Activated CD4-positive, alpha-beta T cell treated with anti-CD3 and anti-CD28 coated beads, Interleukin-2, amount 10 ng/mL, durations not matched to agents 7 days and 5 days (primary cell): Measurements from ENCODE around the gene SMTNL2. TPM values are rescaled to one million over a fixed set of nuclear protein-coding genes. Genes with fewer than 3 reads are reported as not detected.
A peak's percentile ranks its signal among the peaks of the same experiment; 100 is the strongest.
"Not testable (repeated sequence)": the region's sequence is repeated elsewhere in the genome, so short reads cannot be mapped to it uniquely, and the experiment has no call there.

Experiments used
- CTCF ChIA-PET: fragments of 350-600 bp; sonication (Branson Sonifier 250); formaldehyde crosslinking; loops from one replicate; lab custom pipeline; 2021; ENCODE audit warnings: antibody characterized with exemption; lab: Charles Lee
- POLR2A ChIA-PET: fragments of 350-600 bp; sonication (Branson Sonifier 250); formaldehyde crosslinking; loops from one replicate; lab custom pipeline; 2021; ENCODE audit warnings: antibody characterized with exemption; lab: Charles Lee
- DNase-seq: peaks from one replicate; pipeline ENCODE4 v3.0.0-alpha.2; 2020
- H3K27ac Mint-ChIP-seq: one replicate; pipeline ENCODE4 v1.8.0; 2021; ENCODE audit warnings: mild to moderate bottlenecking, moderate library complexity, mixed read lengths
- H3K27me3 Mint-ChIP-seq: one replicate; pipeline ENCODE4 v1.8.0; 2021; ENCODE audit warnings: mixed read lengths
- H3K36me3 Mint-ChIP-seq: one replicate; pipeline ENCODE4 v1.8.0; 2021; ENCODE audit warnings: low read depth, mixed read lengths
- H3K4me1 Mint-ChIP-seq: one replicate; pipeline ENCODE4 v1.8.0; 2021; ENCODE audit warnings: mixed read lengths
- H3K4me3 Mint-ChIP-seq: one replicate; pipeline ENCODE4 v1.8.0; 2021; ENCODE audit warnings: mild to moderate bottlenecking, moderate library complexity, mixed read lengths
- H3K9me3 Mint-ChIP-seq: one replicate; pipeline ENCODE4 v1.8.0; 2021; ENCODE audit warnings: mixed read lengths
- total RNA-seq, 2 experiments: library from RNA; stranded (reverse); gene quantifications; one replicate each; pipeline ENCODE4 v1.2.3, GENCODE V29; 2021

Gene SMTNL2
- total RNA-seq, 2 experiments from 2014 or later = not detected

GRCh38 chr17:4573669-4574068 lies 10.7 kb upstream of the SMTNL2 start:
- CTCF ChIA-PET = interaction anchor here (1.0 kb wide), 1 partner anchor 13 kb away, joined by 3 read pairs; the partner anchor contains the start of gene GGT6
- peaks cover 13% of the 10 kb centered on the region for H3K4me1 Mint-ChIP-seq

GRCh38 chr17:4574448-4575045 lies 9.8 kb upstream of the SMTNL2 start:
- H3K9me3 Mint-ChIP-seq = no peaks in the 10 kb centered on the region
- no peak for DNase-seq
- H3K36me3 Mint-ChIP-seq = no peaks in the 10 kb centered on the region
- H3K27ac Mint-ChIP-seq = no peak overlapping the region
- no peak overlapping the region for H3K4me3 Mint-ChIP-seq
- CTCF ChIA-PET = no interaction called here
- POLR2A ChIA-PET = no interaction called here
- H3K4me1 Mint-ChIP-seq = peaks cover 13% of the 10 kb centered on the region
- H3K27me3 Mint-ChIP-seq = peaks cover 3% of the 10 kb centered on the region

More at GRCh38 chr17:4573669-4574068, 10.7 kb upstream of the SMTNL2 start:
- Mint-ChIP-seq H3K27me3 (peaks cover 3% of the 10 kb centered on the region), H3K9me3 (no peaks in the 10 kb centered on the region), H3K4me3 (no peak overlapping the region), H3K36me3 (no peaks in the 10 kb centered on the region), H3K27ac (no peak overlapping the region)
- POLR2A ChIA-PET = no interaction called here
- DNase-seq = peak; percentile 31

GRCh38 chr17:4576161-4576558 lies 8.2 kb upstream of the SMTNL2 start:
- H3K27ac Mint-ChIP-seq = peak overlapping the region; percentile 3
- ChIA-PET POLR2A (no interaction called here), CTCF (no interaction called here)
- no peak overlapping the region for H3K4me3 Mint-ChIP-seq
- H3K9me3 Mint-ChIP-seq = no peaks in the 10 kb centered on the region
- peaks cover 3% of the 10 kb centered on the region for H3K27me3 Mint-ChIP-seq
- DNase-seq = no peak
- peaks cover 13% of the 10 kb centered on the region for H3K4me1 Mint-ChIP-seq
- no peaks in the 10 kb centered on the region for H3K36me3 Mint-ChIP-seq

DNA sequence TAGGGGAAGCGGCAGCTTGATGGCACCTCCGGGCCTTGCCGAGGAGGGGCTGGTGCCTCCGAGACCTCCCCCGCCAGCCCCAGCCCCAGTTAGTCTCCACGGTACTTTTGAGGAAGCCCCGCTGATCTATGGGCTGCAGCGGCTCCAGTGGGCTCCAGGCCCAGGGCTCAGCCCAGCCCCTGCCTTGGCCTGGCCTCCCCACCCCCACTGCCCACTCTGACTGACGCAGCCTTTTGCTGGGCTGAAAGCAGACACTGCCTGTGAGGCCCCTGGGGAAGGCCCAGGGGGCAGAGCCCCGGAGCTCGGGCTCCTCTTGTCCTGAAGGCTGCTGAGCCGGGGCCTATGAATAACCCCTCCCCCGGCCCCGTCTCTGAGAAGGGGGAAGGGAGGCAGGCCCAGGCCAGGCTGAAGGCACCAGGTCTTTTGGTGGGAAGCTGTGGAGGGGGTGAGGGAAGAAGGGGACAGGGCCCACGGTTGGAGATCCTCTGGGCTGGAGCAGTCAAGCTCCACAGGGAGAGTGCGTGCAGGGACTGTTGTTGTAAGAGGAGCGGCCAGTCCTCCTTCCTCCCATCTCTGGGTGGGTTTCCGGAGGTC lies 7.5 kb upstream of the SMTNL2 start:
- Mint-ChIP-seq H3K27me3 (peaks cover 6% of the 10 kb centered on the region), H3K36me3 (no peaks in the 10 kb centered on the region), H3K4me1 (peaks cover 13% of the 10 kb centered on the region), H3K9me3 (no peaks in the 10 kb centered on the region), H3K4me3 (no peak overlapping the region), H3K27ac (no peak overlapping the region)
- DNase-seq = no peak
- ChIA-PET CTCF (no interaction called here), POLR2A (no interaction called here)

GRCh38 chr17:4577386-4577993 lies 6.8 kb upstream of the SMTNL2 start:
- Mint-ChIP-seq H3K4me3 (no peak overlapping the region), H3K9me3 (no peaks in the 10 kb centered on the region), H3K27ac (no peak overlapping the region), H3K36me3 (no peaks in the 10 kb centered on the region), H3K4me1 (peaks cover 13% of the 10 kb centered on the region), H3K27me3 (peaks cover 10% of the 10 kb centered on the region)
- ChIA-PET POLR2A (no interaction called here), CTCF (interaction anchor here (0.6 kb wide), 1 partner anchor 296 kb away, joined by 3 read pairs; no protein-coding TSS in a partner anchor)
- no peak for DNase-seq

DNA sequence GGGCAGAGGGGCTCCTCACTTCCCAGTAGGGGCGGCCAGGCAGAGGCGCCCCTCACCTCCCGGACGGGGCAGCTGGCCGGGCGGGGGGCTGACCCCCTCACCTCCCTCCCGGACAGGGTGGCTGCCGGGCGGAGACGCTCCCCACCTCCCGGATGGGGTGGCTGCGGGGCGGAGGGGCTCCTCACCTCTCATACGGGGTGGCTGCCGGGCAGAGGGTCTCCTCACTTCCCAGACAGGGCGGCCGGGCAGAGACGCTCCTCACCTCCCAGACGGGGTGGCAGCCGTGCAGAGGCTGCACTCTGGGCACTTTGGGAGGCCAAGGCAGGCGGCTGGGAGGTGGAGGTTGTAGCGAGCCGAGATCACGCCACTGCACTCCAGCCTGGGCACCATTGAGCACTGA lies 6.0 kb upstream of the SMTNL2 start:
- H3K27me3 Mint-ChIP-seq = peaks cover 18% of the 10 kb centered on the region
- H3K4me3 Mint-ChIP-seq, POLR2A ChIA-PET, H3K36me3 Mint-ChIP-seq, H3K4me1 Mint-ChIP-seq, CTCF ChIA-PET, H3K27ac Mint-ChIP-seq, DNase-seq, H3K9me3 Mint-ChIP-seq: not testable (repeated sequence)

DNA sequence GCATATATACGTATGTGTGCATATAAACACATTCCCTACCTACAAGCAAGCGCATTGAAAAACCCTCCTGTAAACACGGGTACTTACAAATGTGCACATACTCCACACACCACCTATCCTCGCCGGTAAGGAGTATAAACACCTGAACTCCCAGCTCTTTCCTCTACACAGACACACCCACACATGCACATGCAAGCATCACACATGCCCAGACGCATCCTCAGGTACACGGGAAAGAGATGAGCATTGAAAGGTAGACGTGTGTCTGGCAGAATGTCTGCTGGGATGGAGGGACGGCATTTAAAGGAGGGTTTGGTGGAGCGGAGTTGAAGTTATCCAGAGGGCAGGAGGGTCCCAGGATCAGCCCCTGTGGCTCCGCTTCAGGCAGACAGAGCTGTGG lies 4.7 kb upstream of the SMTNL2 start:
- Mint-ChIP-seq H3K27me3 (peaks cover 25% of the 10 kb centered on the region), H3K4me1 (peaks cover 3% of the 10 kb centered on the region), H3K27ac (no peak overlapping the region), H3K4me3 (no peak overlapping the region), H3K36me3 (no peaks in the 10 kb centered on the region), H3K9me3 (no peaks in the 10 kb centered on the region)
- POLR2A ChIA-PET = no interaction called here
- no peak for DNase-seq
- CTCF ChIA-PET = interaction anchor here (0.7 to 0.8 kb wide), 2 partner anchors 12 to 17 kb away, joined by 3 read pairs; no protein-coding TSS in a partner anchor

GRCh38 chr17:4580291-4580690 lies 4.0 kb upstream of the SMTNL2 start:
- ChIA-PET POLR2A (no interaction called here), CTCF (interaction anchor here (0.7 kb wide), 1 partner anchor 13 kb away, joined by 3 read pairs; no protein-coding TSS in a partner anchor)
- Mint-ChIP-seq H3K27ac (no peak overlapping the region), H3K9me3 (no peaks in the 10 kb centered on the region), H3K27me3 (peaks cover 28% of the 10 kb centered on the region), H3K36me3 (no peaks in the 10 kb centered on the region), H3K4me1 (peaks cover 3% of the 10 kb centered on the region), H3K4me3 (no peak overlapping the region)
- no peak for DNase-seq

GRCh38 chr17:4582101-4582501 lies 2.2 kb upstream of the SMTNL2 start:
- no peak overlapping the region for H3K4me3 Mint-ChIP-seq
- peaks cover 44% of the 10 kb centered on the region for H3K27me3 Mint-ChIP-seq
- H3K27ac Mint-ChIP-seq = no peak overlapping the region
- peaks cover 3% of the 10 kb centered on the region for H3K4me1 Mint-ChIP-seq
- ChIA-PET POLR2A (no interaction called here), CTCF (no interaction called here)
- H3K9me3 Mint-ChIP-seq = no peaks in the 10 kb centered on the region
- no peaks in the 10 kb centered on the region for H3K36me3 Mint-ChIP-seq
- no peak for DNase-seq

GRCh38 chr17:4582691-4583090 lies 1.6 kb upstream of the SMTNL2 start:
- no peak overlapping the region for H3K4me3 Mint-ChIP-seq
- no peaks in the 10 kb centered on the region for H3K36me3 Mint-ChIP-seq
- peaks cover 44% of the 10 kb centered on the region for H3K27me3 Mint-ChIP-seq
- H3K27ac Mint-ChIP-seq = peak overlapping the region; percentile 50
- CTCF ChIA-PET = no interaction called here
- no peak for DNase-seq
- peaks cover 3% of the 10 kb centered on the region for H3K4me1 Mint-ChIP-seq
- POLR2A ChIA-PET = no interaction called here
- no peaks in the 10 kb centered on the region for H3K9me3 Mint-ChIP-seq

- H3K27ac Mint-ChIP-seq = no peak overlapping the region
- no peaks in the 10 kb centered on the region for H3K9me3 Mint-ChIP-seq
- no peak overlapping the region for H3K4me3 Mint-ChIP-seq
- no peaks in the 10 kb centered on the region for H3K36me3 Mint-ChIP-seq
- POLR2A ChIA-PET = interaction anchor here (0.6 kb wide), 1 partner anchor 13 kb away, joined by 4 read pairs; no protein-coding TSS in a partner anchor
- no peak for DNase-seq
- peaks cover 3% of the 10 kb centered on the region for H3K4me1 Mint-ChIP-seq
- CTCF ChIA-PET = no interaction called here
- H3K27me3 Mint-ChIP-seq = peaks cover 47% of the 10 kb centered on the region
Measured at GRCh38 chr17:4583206-4583605, 1.1 kb upstream of the SMTNL2 start.

GRCh38 chr17:4583782-4584100 lies 588 bp upstream of the SMTNL2 start:
- peaks cover 47% of the 10 kb centered on the region for H3K27me3 Mint-ChIP-seq
- no peak for DNase-seq
- peak overlapping the region; percentile 56 for H3K4me3 Mint-ChIP-seq
- H3K27ac Mint-ChIP-seq = no peak overlapping the region
- no peaks in the 10 kb centered on the region for H3K9me3 Mint-ChIP-seq
- CTCF ChIA-PET = no interaction called here
- peaks cover 3% of the 10 kb centered on the region for H3K4me1 Mint-ChIP-seq
- POLR2A ChIA-PET = no interaction called here
- H3K36me3 Mint-ChIP-seq = no peaks in the 10 kb centered on the region

DNA sequence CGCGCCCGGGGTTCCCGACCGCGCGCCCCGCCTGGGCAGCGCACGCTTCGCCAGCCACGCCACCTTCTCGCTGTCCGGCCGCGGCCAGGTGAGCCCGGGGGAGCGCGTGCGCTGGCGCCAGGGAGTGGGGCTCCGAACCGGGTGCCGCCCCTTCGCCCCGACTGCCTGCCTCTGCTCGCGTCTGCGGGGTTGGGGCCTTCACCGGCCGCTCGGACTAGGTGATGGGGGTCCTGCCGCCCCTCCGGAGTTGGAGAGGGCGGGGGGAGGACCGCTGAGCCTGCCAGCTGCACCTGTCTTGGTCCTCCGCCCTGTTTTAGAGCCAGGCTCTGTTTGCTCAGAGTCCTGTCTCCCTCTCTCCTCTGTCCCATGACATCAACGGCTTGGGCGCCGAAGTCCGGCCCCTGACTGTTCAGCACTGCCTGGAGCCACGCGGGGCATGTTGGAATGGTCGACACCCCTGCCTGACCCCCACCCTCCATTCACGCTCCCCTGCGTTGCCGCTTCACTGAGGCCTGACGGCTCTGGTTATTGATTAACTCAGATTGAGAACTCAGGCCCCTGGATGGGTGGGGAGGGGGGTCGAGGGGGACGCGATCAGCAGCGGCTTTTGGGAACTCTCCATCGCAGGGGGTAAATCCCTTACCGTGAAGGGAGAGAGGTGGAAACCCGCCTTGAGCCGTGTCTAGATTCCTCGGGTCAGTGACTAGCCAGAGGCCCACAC lies 748 bp downstream of the SMTNL2 start:
- ChIA-PET CTCF (no interaction called here), POLR2A (no interaction called here)
- peaks cover 47% of the 10 kb centered on the region for H3K27me3 Mint-ChIP-seq
- peaks cover 3% of the 10 kb centered on the region for H3K4me1 Mint-ChIP-seq
- H3K27ac Mint-ChIP-seq = no peak overlapping the region
- H3K9me3 Mint-ChIP-seq = no peaks in the 10 kb centered on the region
- no peak overlapping the region for H3K4me3 Mint-ChIP-seq
- DNase-seq = no peak
- no peaks in the 10 kb centered on the region for H3K36me3 Mint-ChIP-seq
